ENCODE measurements around the gene FAM171A2. TPM values are rescaled to one million over a fixed set of nuclear protein-coding genes. Genes with fewer than 3 reads are reported as not detected.

The FAM171A2 gene
- total and polyA plus RNA-seq, 10 of the 15 experiments (the other 5 are each of a cell fraction or from before 2014, with no cell fraction given) = 0.08 to 1.7 (median 0.27) TPM; not detected in 2

GRCh38 chr17:44320066-44320465 lies 43.6 kb downstream of the FAM171A2 start:
- FAIRE-seq (no peak), DNase-seq (ENCODE audit: low read depth, low spot score) (no peak), ATAC-seq (no peak)
- WGBS (ENCODE audit: insufficient coverage, insufficient replicate concordance, low lambda C conversion rate, missing lambda C conversion rate) = 91% methylated on average over 13 of the region's 18 CpGs
- Histone ChIP-seq H3K4me1 (ENCODE audit: control insufficient read depth, insufficient read depth, low read length) (peaks cover 11% of the 10 kb centered on the region), H3K9me3 (replicated peaks; ENCODE audit: control insufficient read depth, insufficient read depth, low read length) (no peaks in the 10 kb centered on the region), H3K4me3 (no peak overlapping the region), H2AFZ (ENCODE audit: control insufficient read depth, low read depth, low read length) (no peak overlapping the region), H3K27ac (ENCODE audit: control insufficient read depth, insufficient read depth) (no peak overlapping the region), H3K9ac (ENCODE audit: control insufficient read depth, insufficient read depth, low read length) (no peak overlapping the region), H3K27me3 (replicated peaks in 1 of 2; ENCODE audit: control insufficient read depth in 2 of 2, insufficient read depth in 2 of 2, low read length in 1 of 2) (peaks cover 3 to 9% of the 10 kb centered on the region in 2 experiments; a peak in 3 of 4 replicates), H4K20me1 (ENCODE audit: control insufficient read depth, insufficient read depth) (0 out of 2 replicates have a peak, but pooled peaks cover 2% of the 10 kb centered on the region), H3K79me2 (ENCODE audit: control insufficient read depth, insufficient read depth, low read length) (peaks cover 19% of the 10 kb centered on the region), H3K36me3 (ENCODE audit: control insufficient read depth in 2 of 2, insufficient read depth in 2 of 2, low read length in 1 of 2) (peaks cover 8 to 19% of the 10 kb centered on the region in 2 experiments; a peak in 3 of 4 replicates), H3K4me2 (ENCODE audit: control insufficient read depth, insufficient read depth) (no peak overlapping the region)
- no TSS peak for BruUV-seq (replicated peaks)
- ChIA-PET POLR2A (no interaction called here), SMC1A (ENCODE audit: uncharacterized antibody, unreplicated experiment) (interaction anchor here (0.6 to 1.4 kb wide), 3 partner anchors 62 to 151 kb away, joined by 3 to 4 read pairs (median 3); no protein-coding TSS in a partner anchor), RAD21 (ENCODE audit: unreplicated experiment) (interaction anchor here (1.3 kb wide), 1 partner anchor 11 kb away, joined by 3 read pairs; no protein-coding TSS in a partner anchor), CTCF (interaction anchor here (0.9 to 2.4 kb wide), 3 partner anchors 11 to 110 kb away, joined by 3 to 6 read pairs (median 4); no protein-coding TSS in a partner anchor)
- no peak for TF ChIP-seq CREB1 (IDR thresholded peaks at IDR 0.05; ENCODE audit: low read depth)
- no peak for TF ChIP-seq CEBPB (IDR thresholded peaks at IDR 0.05; ENCODE audit: borderline replicate concordance in 1 of 2, low read depth in 2 of 2, low read length in 2 of 2)
- peak; percentile 17; the same call in 1 of the 2 replicates for TF ChIP-seq POLR2A (IDR thresholded peaks at IDR 0.05; ENCODE audit: low read depth, low read length)
- no peak for TF ChIP-seq IRF4 (IDR thresholded peaks at IDR 0.05; ENCODE audit: low read depth, low read length)
- no peak for TF ChIP-seq RCOR1 (conservative IDR thresholded peaks at IDR 0.05; ENCODE audit: low read depth, low read length)
- intact Hi-C loops (cut with micrococcal nuclease; ENCODE audit: unreplicated experiment) = no loop called here
- in situ Hi-C loops (cut with MboI) = no loop called here

- H3K9ac ChIP-seq (ENCODE audit: control insufficient read depth, insufficient read depth, low read length) = no peak overlapping the region
- FAIRE-seq = no peak
- TF ChIP-seq NBN (IDR thresholded peaks at IDR 0.05) = no peak
- no peak for TF ChIP-seq RBBP5 (conservative IDR thresholded peaks at IDR 0.05)
- TF ChIP-seq SMAD5 (IDR thresholded peaks at IDR 0.05; ENCODE audit: low read depth) = peak; percentile 64; the same call in 1 of the 2 replicates
- TF ChIP-seq ATF3 (IDR thresholded peaks at IDR 0.05; ENCODE audit: borderline replicate concordance, extremely low read depth, low read depth, low read length) = no peak
- TF ChIP-seq SIX5 (IDR thresholded peaks at IDR 0.05; ENCODE audit: low read depth, low read length, severe bottlenecking) = no peak
- TF ChIP-seq PML (IDR thresholded peaks at IDR 0.05; ENCODE audit: low read length) = 0 out of 2 replicates have a peak, but pooled peaks have one; percentile 34
- TF ChIP-seq GATAD2B (conservative IDR thresholded peaks at IDR 0.05; ENCODE audit: low read depth) = no peak
- peak; percentile 56; the same call in 1 of the 2 replicates for TF ChIP-seq POLR2A (IDR thresholded peaks at IDR 0.05; ENCODE audit: low read depth, low read length)
- intact Hi-C loops (cut with micrococcal nuclease; ENCODE audit: unreplicated experiment) = no loop called here
- H3K4me2 ChIP-seq (ENCODE audit: control insufficient read depth, insufficient read depth) = no peak overlapping the region
- peaks cover 8 to 19% of the 10 kb centered on the region in 2 experiments; a peak in 3 of 4 replicates for H3K36me3 ChIP-seq (ENCODE audit: control insufficient read depth in 2 of 2, insufficient read depth in 2 of 2, low read length in 1 of 2)
- H3K4me3 ChIP-seq = no peak overlapping the region
- H3K4me1 ChIP-seq (ENCODE audit: control insufficient read depth, insufficient read depth, low read length) = peaks cover 14% of the 10 kb centered on the region
- WGBS (ENCODE audit: insufficient coverage, insufficient replicate concordance, low lambda C conversion rate, missing lambda C conversion rate) = 91% methylated on average over 15 of the region's 15 CpGs
- H3K27me3 ChIP-seq (replicated peaks in 1 of 2; ENCODE audit: control insufficient read depth in 2 of 2, insufficient read depth in 2 of 2, low read length in 1 of 2) = peaks cover 4 to 14% of the 10 kb centered on the region in 2 experiments; a peak in 3 of 4 replicates
- SMC1A ChIA-PET (ENCODE audit: uncharacterized antibody, unreplicated experiment) = interaction anchor here (1.7 to 2.0 kb wide), 2 partner anchors 9 to 108 kb away, joined by 5 read pairs; no protein-coding TSS in a partner anchor
- H3K27ac ChIP-seq (ENCODE audit: control insufficient read depth, insufficient read depth) = no peak overlapping the region
- POLR2A ChIA-PET = no interaction called here
- ATAC-seq = no peak
- 0 out of 2 replicates have a peak, but pooled peaks cover 2% of the 10 kb centered on the region for H4K20me1 ChIP-seq (ENCODE audit: control insufficient read depth, insufficient read depth)
- in situ Hi-C loops (cut with MboI) = no loop called here
- no peaks in the 10 kb centered on the region for H3K9me3 ChIP-seq (replicated peaks; ENCODE audit: control insufficient read depth, insufficient read depth, low read length)
- BruUV-seq (replicated peaks) = no TSS peak
- CTCF ChIA-PET = interaction anchor here (1.9 kb wide), 1 partner anchor 108 kb away, joined by 7 read pairs; no protein-coding TSS in a partner anchor
- RAD21 ChIA-PET (ENCODE audit: unreplicated experiment) = no interaction called here
- no peak for DNase-seq (ENCODE audit: low read depth, low spot score)
- peaks cover 3% of the 10 kb centered on the region; the same call in 1 of the 2 replicates for H3K79me2 ChIP-seq (ENCODE audit: control insufficient read depth, insufficient read depth, low read length)
- no peak overlapping the region for H2AFZ ChIP-seq (ENCODE audit: control insufficient read depth, low read depth, low read length)
These were observed 45.4 kb downstream of the FAM171A2 start for GRCh38 chr17:44318077-44318892.
